Adipocyte (in vitro differentiated cells): ENCODE data around the gene ABCA6.

Experiments
- DNase-seq: peaks from one replicate; pipeline ENCODE4 v3.0.0-alpha.2; 2015; ENCODE audit warnings: low read depth
- H3K27me3 ChIP-seq: replicated peaks from 2 replicates; pipeline ENCODE4 v1.7.0; 2013; ENCODE audit warnings: mild to moderate bottlenecking, low read length, moderate library complexity; ENCODE audit not compliant: control insufficient read depth, insufficient read depth
- H3K36me3 ChIP-seq: 2 replicates; pipeline ENCODE4 v1.7.0; 2013; ENCODE audit warnings: low read length, mild to moderate bottlenecking, moderate library complexity; ENCODE audit not compliant: control insufficient read depth, insufficient read depth, severe bottlenecking
- H3K4me1 ChIP-seq: 2 replicates; pipeline ENCODE4 v1.7.0; 2013; ENCODE audit warnings: mild to moderate bottlenecking, low read length, moderate library complexity; ENCODE audit not compliant: control insufficient read depth, insufficient read depth
- H3K4me3 ChIP-seq: 2 replicates; pipeline ENCODE4 v1.7.0; 2013; ENCODE audit warnings: mild to moderate bottlenecking, low read length, moderate library complexity
- H3K9ac ChIP-seq: 2 replicates; pipeline ENCODE4 v1.7.0; 2013; ENCODE audit warnings: mild to moderate bottlenecking, low read length, moderate library complexity
- H3K9me3 ChIP-seq: 2 replicates; pipeline ENCODE4 v1.7.0; 2013; ENCODE audit warnings: mild to moderate bottlenecking, low read length, moderate library complexity; ENCODE audit not compliant: control insufficient read depth

The ABCA6 gene

GRCh38 chr17:69044371-69044770 lies 97.3 kb downstream of the ABCA6 start:
- Histone ChIP-seq H3K4me3 (no peak overlapping the region), H3K36me3 (peaks cover 41% of the 10 kb centered on the region), H3K4me1 (peaks cover 24% of the 10 kb centered on the region), H3K9me3 (no peaks in the 10 kb centered on the region), H3K27me3 (no peaks in the 10 kb centered on the region), H3K9ac (no peak overlapping the region)
- DNase-seq = no peak

GRCh38 chr17:69043098-69043734 lies 98.5 kb downstream of the ABCA6 start:
- Histone ChIP-seq H3K27me3 (no peaks in the 10 kb centered on the region), H3K4me3 (no peak overlapping the region), H3K9me3 (no peaks in the 10 kb centered on the region), H3K36me3 (peaks cover 37% of the 10 kb centered on the region), H3K9ac (no peak overlapping the region), H3K4me1 (peaks cover 20% of the 10 kb centered on the region)
- DNase-seq = no peak

- no peaks in the 10 kb centered on the region for H3K27me3 ChIP-seq
- H3K4me1 ChIP-seq = peaks cover 12% of the 10 kb centered on the region
- no peak overlapping the region for H3K4me3 ChIP-seq
- peaks cover 37% of the 10 kb centered on the region for H3K36me3 ChIP-seq
- no peak overlapping the region for H3K9ac ChIP-seq
- no peak for DNase-seq
- peaks cover 3% of the 10 kb centered on the region for H3K9me3 ChIP-seq
These were observed 99.4 kb downstream of the ABCA6 start for GRCh38 chr17:69042308-69042707.

- H3K9me3 ChIP-seq = no peaks in the 10 kb centered on the region
- H3K27me3 ChIP-seq = no peaks in the 10 kb centered on the region
- H3K4me1 ChIP-seq = no peaks in the 10 kb centered on the region
- H3K36me3 ChIP-seq = peaks cover 63% of the 10 kb centered on the region
- no peak for DNase-seq
- no peak overlapping the region for H3K4me3 ChIP-seq
- no peak overlapping the region for H3K9ac ChIP-seq
These were observed 109.9 kb downstream of the ABCA6 start for GRCh38 chr17:69031839-69032238.

- DNase-seq = peak; percentile 17
- Histone ChIP-seq H3K27me3 (no peaks in the 10 kb centered on the region), H3K9ac (no peak overlapping the region), H3K4me3 (no peak overlapping the region), H3K4me1 (no peaks in the 10 kb centered on the region), H3K36me3 (peaks cover 72% of the 10 kb centered on the region), H3K9me3 (no peaks in the 10 kb centered on the region)
These were observed 111.5 kb downstream of the ABCA6 start for GRCh38 chr17:69030169-69030568.
